ENCODE data around the gene DENND5B.

DNA sequence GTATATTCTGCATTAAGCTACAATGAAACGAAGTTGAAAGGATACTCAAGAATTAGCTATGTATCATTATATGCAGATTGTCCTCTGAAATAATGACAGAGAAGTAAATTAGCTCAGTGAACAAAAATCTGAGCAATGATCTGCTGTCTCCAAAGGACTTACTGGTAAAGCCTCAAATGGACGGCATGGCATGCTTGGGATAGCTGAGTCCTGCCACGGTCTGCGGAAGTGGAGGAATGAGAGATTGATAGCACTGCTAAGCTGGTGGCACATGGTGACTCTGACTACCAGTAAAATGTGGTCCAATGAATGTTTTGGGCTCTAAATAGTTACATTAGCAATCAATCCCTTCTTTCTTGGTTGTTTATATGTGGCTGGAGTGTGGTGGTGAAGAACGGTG, 3.7 kb upstream of the DENND5B start:
- TF ChIP-seq CTCF (IDR thresholded peaks at IDR 0.05): no peak
- no peak for TF ChIP-seq POLR2A (IDR thresholded peaks at IDR 0.05)
